Measurements from ENCODE around the gene TSPAN18. TPM values are rescaled to one million over a fixed set of nuclear protein-coding genes. Genes with fewer than 3 reads are reported as not detected.

The TSPAN18 gene
- total RNA-seq, 1 donor: under 0.01 TPM

DNA sequence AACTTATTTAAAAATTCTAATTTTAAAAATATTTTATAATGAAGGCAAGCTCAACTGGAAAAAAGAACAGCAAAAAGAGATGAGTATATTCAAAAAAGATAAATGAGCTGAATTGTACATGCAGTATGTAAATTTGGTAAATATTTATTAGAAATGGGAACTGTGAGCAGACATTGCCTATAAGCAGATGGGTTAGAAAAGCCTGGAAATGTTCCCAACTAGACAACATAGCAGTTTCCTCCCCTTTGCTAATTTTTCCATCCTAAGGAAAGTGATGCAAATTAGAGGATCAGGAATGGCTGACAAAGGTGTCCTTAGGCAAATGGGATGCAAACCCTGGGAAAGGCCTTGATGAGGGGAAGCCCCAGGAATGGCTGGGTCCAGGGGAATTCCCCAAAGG is 186.7 kb downstream of the TSPAN18 start:
- no peak for DNase-seq (ENCODE audit: low read depth)
- no peak overlapping the region for H3K4me3 ChIP-seq (ENCODE audit: low read depth, low read length)
- TF ChIP-seq, protein P1, sequence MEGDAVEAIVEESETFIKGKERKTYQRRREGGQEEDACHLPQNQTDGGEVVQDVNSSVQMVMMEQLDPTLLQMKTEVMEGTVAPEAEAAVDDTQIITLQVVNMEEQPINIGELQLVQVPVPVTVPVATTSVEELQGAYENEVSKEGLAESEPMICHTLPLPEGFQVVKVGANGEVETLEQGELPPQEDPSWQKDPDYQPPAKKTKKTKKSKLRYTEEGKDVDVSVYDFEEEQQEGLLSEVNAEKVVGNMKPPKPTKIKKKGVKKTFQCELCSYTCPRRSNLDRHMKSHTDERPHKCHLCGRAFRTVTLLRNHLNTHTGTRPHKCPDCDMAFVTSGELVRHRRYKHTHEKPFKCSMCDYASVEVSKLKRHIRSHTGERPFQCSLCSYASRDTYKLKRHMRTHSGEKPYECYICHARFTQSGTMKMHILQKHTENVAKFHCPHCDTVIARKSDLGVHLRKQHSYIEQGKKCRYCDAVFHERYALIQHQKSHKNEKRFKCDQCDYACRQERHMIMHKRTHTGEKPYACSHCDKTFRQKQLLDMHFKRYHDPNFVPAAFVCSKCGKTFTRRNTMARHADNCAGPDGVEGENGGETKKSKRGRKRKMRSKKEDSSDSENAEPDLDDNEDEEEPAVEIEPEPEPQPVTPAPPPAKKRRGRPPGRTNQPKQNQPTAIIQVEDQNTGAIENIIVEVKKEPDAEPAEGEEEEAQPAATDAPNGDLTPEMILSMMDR (IDR thresholded peaks at IDR 0.05; ENCODE audit: insufficient read depth, low read depth, low read length): no peak

DNA sequence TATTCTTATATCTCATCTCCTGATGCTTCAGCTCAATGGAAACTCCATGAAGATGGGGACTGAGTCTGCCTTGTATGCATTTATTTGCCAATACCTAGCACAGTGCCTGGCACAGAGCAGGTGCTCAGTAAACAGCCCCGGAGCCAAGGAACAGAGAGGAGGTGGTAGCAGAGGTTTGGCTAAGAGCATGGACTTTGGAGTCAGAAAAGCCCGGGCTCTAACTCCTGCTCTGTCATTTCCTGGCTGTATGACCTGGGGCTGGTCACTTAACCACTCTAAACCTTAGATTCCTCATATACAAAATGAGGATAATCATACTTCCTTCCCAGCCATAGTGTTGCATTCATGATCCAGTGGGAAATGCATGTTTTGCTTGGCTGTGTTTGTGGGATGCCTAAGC is 187.3 kb downstream of the TSPAN18 start:
- TF ChIP-seq, protein P1 (IDR thresholded peaks at IDR 0.05; ENCODE audit: insufficient read depth, low read depth, low read length): no peak
- DNase-seq (ENCODE audit: low read depth): no peak
- no peak overlapping the region for H3K4me3 ChIP-seq (ENCODE audit: low read depth, low read length)

GRCh38 chr11:44915004-44915403 is 188.2 kb downstream of the TSPAN18 start:
- TF ChIP-seq, protein P1 (IDR thresholded peaks at IDR 0.05; ENCODE audit: insufficient read depth, low read depth, low read length): no peak
- H3K4me3 ChIP-seq (ENCODE audit: low read depth, low read length): no peak overlapping the region
- no peak for DNase-seq (ENCODE audit: low read depth)

GRCh38 chr11:44915621-44916020 is 188.9 kb downstream of the TSPAN18 start:
- TF ChIP-seq, protein P1 (IDR thresholded peaks at IDR 0.05; ENCODE audit: insufficient read depth, low read depth, low read length): no peak
- no peak for DNase-seq (ENCODE audit: low read depth)
- H3K4me3 ChIP-seq (ENCODE audit: low read depth, low read length): no peak overlapping the region

GRCh38 chr11:44916331-44916730 is 189.6 kb downstream of the TSPAN18 start:
- DNase-seq (ENCODE audit: low read depth): no peak
- H3K4me3 ChIP-seq (ENCODE audit: low read depth, low read length): no peak overlapping the region
- TF ChIP-seq, protein P1 (IDR thresholded peaks at IDR 0.05; ENCODE audit: insufficient read depth, low read depth, low read length): no peak

DNA sequence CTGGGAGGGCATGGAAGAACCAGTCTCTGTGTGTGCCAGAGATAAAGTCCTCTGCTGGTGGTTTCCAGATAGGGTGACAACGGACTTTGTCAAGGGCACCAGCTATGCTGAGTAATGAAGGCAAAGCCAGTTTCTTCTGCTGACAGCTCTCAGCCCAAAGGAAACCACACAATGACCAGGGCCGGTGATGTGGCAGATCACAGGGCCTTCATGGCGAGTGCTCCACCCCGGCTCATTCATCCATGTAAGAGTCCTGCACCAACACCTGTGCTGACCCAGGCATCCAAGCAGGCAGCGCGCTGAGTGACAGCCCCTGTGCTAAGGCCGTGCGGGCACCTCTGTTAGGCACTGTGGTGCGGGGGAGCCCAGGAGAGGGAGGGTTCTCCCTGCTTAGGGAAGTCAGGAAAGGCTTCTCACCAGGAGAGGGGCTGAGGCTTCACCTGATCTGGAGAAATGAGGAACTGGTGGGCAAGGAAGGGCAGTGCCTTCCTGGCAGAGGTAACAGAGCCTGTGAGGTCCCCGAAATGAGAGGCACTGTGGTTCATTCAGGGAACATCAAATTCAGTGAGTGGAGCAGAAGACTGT is 190.1 kb downstream of the TSPAN18 start:
- TF ChIP-seq, protein P1 (IDR thresholded peaks at IDR 0.05; ENCODE audit: insufficient read depth, low read depth, low read length): no peak
- H3K4me3 ChIP-seq (ENCODE audit: low read depth, low read length): no peak overlapping the region
- no peak for DNase-seq (ENCODE audit: low read depth)

- no peak for DNase-seq (ENCODE audit: low read depth)
- TF ChIP-seq, protein P1 (IDR thresholded peaks at IDR 0.05; ENCODE audit: insufficient read depth, low read depth, low read length): no peak
- H3K4me3 ChIP-seq (ENCODE audit: low read depth, low read length): no peak overlapping the region
Observed at GRCh38 chr11:44917741-44918140, 191.0 kb downstream of the TSPAN18 start.

All from fibroblast of villous mesenchyme (primary cell).